SU-DHL-6 (cell line): Measurements from ENCODE around the gene GRIA3.

ENCODE experiments used
- CTCF ChIP-seq: fragments of 200-600 bp; sonication (generic); IDR thresholded peaks from one replicate; pipeline ENCODE4 v1.5.1; 2017; ENCODE audit warnings: antibody characterized with exemption, mild to moderate bottlenecking, low read length, moderate library complexity; ENCODE audit not compliant: insufficient read depth, poor library complexity, severe bottlenecking
- EZH2phosphoT487 ChIP-seq: fragments of 200-600 bp; sonication (generic), shearing (Covaris generic); conservative IDR thresholded peaks from 2 replicates; pipeline ENCODE4 v1.6.1; 2018; ENCODE audit warnings: mild to moderate bottlenecking, antibody characterized with exemption, low read length, moderate library complexity, mixed read lengths

DNA sequence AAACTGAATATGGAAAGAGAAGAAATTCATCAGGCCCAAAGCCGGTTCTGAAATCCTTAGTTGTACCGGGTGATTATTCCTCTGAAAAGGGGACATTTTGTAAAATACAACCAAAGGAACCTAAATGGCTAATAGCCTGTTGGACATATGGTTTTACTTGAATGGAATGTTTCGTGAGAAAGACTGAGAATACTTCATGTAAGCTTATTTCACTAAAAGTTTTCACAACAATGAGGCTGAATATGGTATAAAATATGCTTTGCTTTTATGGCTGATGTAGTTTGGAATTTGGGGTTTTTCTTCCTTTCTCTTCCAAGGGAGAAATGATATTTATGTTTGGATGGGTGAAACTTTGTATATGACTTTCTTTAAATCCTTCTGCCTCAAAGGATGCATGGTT lies 2.7 kb downstream of the GRIA3 start:
- TF ChIP-seq CTCF (no peak), EZH2phosphoT487 (no peak)
